HUES64 (cell line): Measurements from ENCODE around the gene RRAS2.
"Not testable (repeated sequence)": the region's sequence is repeated elsewhere in the genome, so short reads cannot be mapped to it uniquely, and the experiment has no call there.

Experiments
- H3K27ac ChIP-seq: 2 replicates; pipeline ENCODE4 v1.7.0; 2013; ENCODE audit warnings: low read depth, low read length, inconsistent platforms
- H3K27me3 ChIP-seq: 2 replicates; pipeline ENCODE4 v1.6.1; 2013; ENCODE audit warnings: mild to moderate bottlenecking, low read length; ENCODE audit not compliant: insufficient read depth
- H3K36me3 ChIP-seq: 2 replicates; pipeline ENCODE4 v1.6.1; 2013; ENCODE audit warnings: mild to moderate bottlenecking, low read length; ENCODE audit not compliant: insufficient read depth
- H3K4me1 ChIP-seq: 2 replicates; pipeline ENCODE4 v1.6.1; 2013; ENCODE audit warnings: mild to moderate bottlenecking, low read length, moderate library complexity; ENCODE audit not compliant: insufficient read depth
- H3K4me3 ChIP-seq: 2 replicates; pipeline ENCODE4 v1.5.1; 2013; ENCODE audit warnings: mild to moderate bottlenecking, low read length, moderate library complexity
- H3K9ac ChIP-seq: 2 replicates; pipeline ENCODE4 v1.6.1; 2013; ENCODE audit warnings: mild to moderate bottlenecking, low read depth, low read length
- H3K9me3 ChIP-seq: 2 replicates; pipeline ENCODE4 v1.6.1; 2013; ENCODE audit warnings: low read depth, low read length; ENCODE audit not compliant: insufficient read depth
- WGBS: fragments of 150-250, 120-280 bp; methylation state at CpG from one replicate; pipeline ENCODE4 v1.1.7; 2013; ENCODE audit warnings: missing lambda C conversion rate; 5-methylcytosine and 5-hydroxymethylcytosine counted together

Gene RRAS2

DNA sequence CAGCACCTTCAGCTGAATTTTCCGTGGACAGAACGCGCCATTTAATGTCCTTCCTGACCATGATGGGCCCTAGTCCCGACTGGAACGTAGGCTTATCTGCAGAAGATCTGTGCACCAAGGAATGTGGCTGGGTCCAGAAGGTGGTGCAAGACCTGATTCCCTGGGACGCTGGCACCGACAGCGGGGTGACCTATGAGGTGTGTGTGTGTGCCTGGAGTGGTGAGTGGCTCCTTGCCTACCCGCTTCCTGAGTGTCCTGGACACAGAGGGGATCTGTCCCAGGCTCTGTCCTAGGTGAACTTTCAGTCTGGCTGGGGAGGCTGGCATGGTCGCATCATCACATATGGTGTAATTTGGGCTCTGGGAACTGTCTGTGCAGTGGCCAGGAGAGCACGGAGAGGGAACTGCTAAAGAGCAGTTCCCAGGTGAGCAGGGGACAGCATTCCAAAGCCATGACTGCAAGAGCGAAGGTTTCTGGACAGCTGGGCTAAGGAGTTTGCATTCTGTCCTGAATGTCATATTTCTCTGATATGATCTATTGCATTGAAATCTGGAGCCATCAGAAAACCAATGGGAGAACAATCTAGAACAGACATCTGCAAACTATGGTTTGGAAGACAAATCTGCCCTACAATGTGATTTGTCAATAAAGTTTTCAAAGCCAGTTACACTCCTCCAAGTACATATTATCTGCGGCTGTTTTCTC lies 104.3 kb downstream of the RRAS2 start:
- H3K9ac ChIP-seq: no peak overlapping the region
- H3K36me3 ChIP-seq: no peaks in the 10 kb centered on the region
- no peak overlapping the region for H3K27ac ChIP-seq
- WGBS: 93% methylated on average over 13 of the region's 13 CpGs
- no peaks in the 10 kb centered on the region for H3K4me1 ChIP-seq
- H3K27me3 ChIP-seq: no peaks in the 10 kb centered on the region
- no peak overlapping the region for H3K4me3 ChIP-seq
- H3K9me3 ChIP-seq: no peaks in the 10 kb centered on the region

- H3K4me3 ChIP-seq: no peak overlapping the region
- no peaks in the 10 kb centered on the region for H3K27me3 ChIP-seq
- H3K27ac ChIP-seq: no peak overlapping the region
- WGBS: 95% methylated on average over 5 of the region's 5 CpGs
- peaks cover 4% of the 10 kb centered on the region; the same call in 1 of the 2 replicates for H3K4me1 ChIP-seq
- no peaks in the 10 kb centered on the region for H3K36me3 ChIP-seq
- H3K9me3 ChIP-seq: no peaks in the 10 kb centered on the region
- H3K9ac ChIP-seq: no peak overlapping the region
Observed at GRCh38 chr11:14253840-14254239, 105.1 kb downstream of the RRAS2 start.

DNA sequence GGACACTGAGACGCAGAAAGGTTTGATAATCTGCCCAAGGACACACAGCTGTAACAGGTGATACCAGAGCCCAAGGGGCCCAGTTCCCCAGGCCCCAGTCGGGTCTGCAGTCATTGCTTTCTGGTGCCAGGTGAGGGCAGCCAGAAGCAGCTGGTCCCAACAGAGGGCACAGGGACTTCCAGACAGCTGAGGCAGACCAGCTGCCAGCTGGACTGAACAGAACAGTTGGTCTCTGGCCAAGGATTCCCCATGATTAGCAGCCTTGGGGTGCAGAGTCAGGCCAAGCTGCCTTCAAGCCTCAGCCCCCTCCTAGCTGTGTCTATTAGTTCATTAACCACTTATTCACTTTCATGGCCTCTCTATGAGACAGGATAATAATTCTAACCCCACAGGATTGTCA lies 105.6 kb downstream of the RRAS2 start:
- WGBS: 95% methylated on average over 2 of the region's 2 CpGs
- Histone ChIP-seq H3K27ac (no peak overlapping the region), H3K36me3 (no peaks in the 10 kb centered on the region), H3K9me3 (no peaks in the 10 kb centered on the region), H3K4me3 (no peak overlapping the region), H3K4me1 (peaks cover 7% of the 10 kb centered on the region; the same call in 1 of the 2 replicates), H3K27me3 (no peaks in the 10 kb centered on the region), H3K9ac (no peak overlapping the region)

DNA sequence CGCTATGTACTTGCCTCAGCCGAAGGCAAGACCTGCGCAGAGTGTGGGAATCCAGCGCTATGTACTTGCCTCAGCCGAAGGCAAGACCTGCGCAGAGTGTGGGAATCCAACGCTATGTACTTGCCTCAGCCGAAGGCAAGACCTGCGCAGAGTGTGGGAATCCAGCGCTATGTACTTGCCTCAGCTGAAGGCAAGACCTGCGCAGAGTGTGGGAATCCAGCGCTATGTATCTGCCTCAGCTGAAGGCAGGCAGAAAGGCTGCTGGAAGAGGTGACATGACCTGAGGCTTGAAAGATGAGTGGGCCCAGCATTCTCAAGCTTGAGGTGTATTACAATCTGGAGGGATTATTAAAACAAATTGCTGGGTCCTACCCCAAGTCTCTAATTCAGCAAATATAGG lies 106.5 kb downstream of the RRAS2 start:
- H3K4me3 ChIP-seq, H3K27me3 ChIP-seq, H3K9me3 ChIP-seq, H3K9ac ChIP-seq, H3K27ac ChIP-seq, H3K36me3 ChIP-seq: not testable (repeated sequence)
- H3K4me1 ChIP-seq: peaks cover 15% of the 10 kb centered on the region
- WGBS: 99% methylated on average over 10 of the region's 12 CpGs

GRCh38 chr11:14251754-14252153 lies 107.2 kb downstream of the RRAS2 start:
- no peak overlapping the region for H3K9ac ChIP-seq
- no peak overlapping the region for H3K4me3 ChIP-seq
- no peaks in the 10 kb centered on the region for H3K36me3 ChIP-seq
- WGBS: 88% methylated on average over 5 of the region's 5 CpGs
- H3K9me3 ChIP-seq: no peaks in the 10 kb centered on the region
- H3K27ac ChIP-seq: no peak overlapping the region
- H3K4me1 ChIP-seq: peaks cover 15% of the 10 kb centered on the region
- H3K27me3 ChIP-seq: no peaks in the 10 kb centered on the region

DNA sequence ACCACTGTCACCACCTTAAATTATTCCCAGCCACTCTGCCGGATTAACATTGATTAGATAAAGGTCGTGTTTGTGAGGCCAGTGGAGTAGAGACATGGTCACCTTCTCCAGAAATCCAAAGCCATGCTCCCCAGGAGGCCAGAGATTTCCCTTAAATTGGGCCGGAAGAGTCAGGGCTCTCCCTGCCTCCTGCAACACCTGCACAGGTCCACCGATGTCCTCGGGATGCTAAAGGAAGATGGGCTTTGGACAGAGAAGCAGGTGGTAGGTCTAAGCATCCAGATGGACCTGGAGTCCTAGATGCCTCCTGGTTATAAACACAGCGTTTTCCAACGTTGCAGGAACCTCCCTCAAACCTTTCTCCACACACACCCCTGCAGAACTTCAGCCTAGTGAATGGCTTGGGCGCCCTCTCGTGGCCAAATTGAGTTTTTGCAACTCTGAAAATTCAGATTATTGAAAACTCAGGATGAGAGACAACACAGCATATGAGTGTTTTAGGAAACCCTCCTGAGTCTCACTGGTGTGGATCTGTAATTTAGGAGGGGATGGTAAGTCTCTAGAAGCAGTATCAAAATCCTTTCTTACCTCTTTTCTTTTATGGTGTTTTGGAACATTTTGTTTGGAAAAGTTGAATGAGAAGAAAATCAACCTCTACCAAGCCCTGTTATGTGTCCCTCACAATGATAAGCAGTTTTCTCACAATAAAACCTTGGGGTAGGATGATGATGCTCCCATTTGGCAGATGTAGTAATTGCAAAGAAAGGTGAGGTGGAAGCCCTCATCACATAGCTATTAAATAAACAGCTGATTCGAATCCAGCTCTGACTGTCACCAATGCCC lies 109.6 kb downstream of the RRAS2 start:
- Histone ChIP-seq H3K4me3 (no peak overlapping the region), H3K9me3 (no peaks in the 10 kb centered on the region), H3K27ac (no peak overlapping the region; the same call in 1 of the 2 replicates), H3K27me3 (no peaks in the 10 kb centered on the region), H3K36me3 (no peaks in the 10 kb centered on the region), H3K9ac (no peak overlapping the region), H3K4me1 (peaks cover 15% of the 10 kb centered on the region)
- WGBS: 35% methylated on average over 10 of the region's 10 CpGs

GRCh38 chr11:14248580-14248981 lies 110.4 kb downstream of the RRAS2 start:
- H3K9ac ChIP-seq: no peak overlapping the region
- H3K4me3 ChIP-seq: no peak overlapping the region
- peaks cover 15% of the 10 kb centered on the region for H3K4me1 ChIP-seq
- no peaks in the 10 kb centered on the region for H3K36me3 ChIP-seq
- H3K27ac ChIP-seq: no peak overlapping the region; the same call in 1 of the 2 replicates
- no peaks in the 10 kb centered on the region for H3K27me3 ChIP-seq
- WGBS: 22% methylated on average over 5 of the region's 5 CpGs
- H3K9me3 ChIP-seq: no peaks in the 10 kb centered on the region

GRCh38 chr11:14245444-14245843 lies 113.5 kb downstream of the RRAS2 start:
- H3K27ac ChIP-seq: no peak overlapping the region
- no peak overlapping the region for H3K4me3 ChIP-seq
- H3K36me3 ChIP-seq: no peaks in the 10 kb centered on the region
- H3K4me1 ChIP-seq: peaks cover 15% of the 10 kb centered on the region
- H3K9me3 ChIP-seq: no peaks in the 10 kb centered on the region
- WGBS: 74% methylated on average over 2 of the region's 2 CpGs
- no peaks in the 10 kb centered on the region for H3K27me3 ChIP-seq
- no peak overlapping the region for H3K9ac ChIP-seq

- H3K27ac ChIP-seq: no peak overlapping the region
- no peaks in the 10 kb centered on the region for H3K9me3 ChIP-seq
- no peak overlapping the region for H3K9ac ChIP-seq
Observed at GRCh38 chr11:14244926-14245325, 114.1 kb downstream of the RRAS2 start.

DNA sequence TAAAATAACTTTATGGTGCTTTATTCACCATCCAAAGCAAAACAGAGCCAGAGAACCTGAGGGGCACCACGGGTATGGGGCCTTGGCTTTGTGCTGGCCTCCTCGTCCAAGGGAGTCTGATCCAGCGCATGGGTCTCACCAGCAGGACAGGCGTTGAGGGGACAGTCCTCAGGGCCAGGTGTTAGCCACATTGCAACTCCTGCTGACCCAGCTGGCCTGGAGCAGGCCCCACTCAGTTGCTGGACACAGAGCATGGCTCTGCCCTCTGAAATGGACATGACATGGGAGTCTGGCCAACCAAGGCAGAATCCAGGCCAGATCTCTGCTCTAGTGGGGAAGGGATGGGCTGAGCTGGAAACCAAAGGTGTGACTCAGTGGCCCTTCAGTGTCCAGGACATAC lies 116.2 kb downstream of the RRAS2 start:
- no peaks in the 10 kb centered on the region for H3K27me3 ChIP-seq
- H3K4me1 ChIP-seq: peaks cover 1% of the 10 kb centered on the region; the same call in 1 of the 2 replicates
- no peak overlapping the region for H3K9ac ChIP-seq
- H3K4me3 ChIP-seq: no peak overlapping the region
- H3K27ac ChIP-seq: no peak overlapping the region
- no peaks in the 10 kb centered on the region for H3K9me3 ChIP-seq
- no peaks in the 10 kb centered on the region for H3K36me3 ChIP-seq
- 91% methylated on average over 4 of the region's 4 CpGs for WGBS

More at GRCh38 chr11:14244926-14245325, 114.1 kb downstream of the RRAS2 start:
- no peaks in the 10 kb centered on the region for H3K27me3 ChIP-seq
- WGBS: 73% methylated on average over 8 of the region's 8 CpGs
- peaks cover 15% of the 10 kb centered on the region for H3K4me1 ChIP-seq
- no peak overlapping the region for H3K4me3 ChIP-seq
- H3K36me3 ChIP-seq: no peaks in the 10 kb centered on the region

DNA sequence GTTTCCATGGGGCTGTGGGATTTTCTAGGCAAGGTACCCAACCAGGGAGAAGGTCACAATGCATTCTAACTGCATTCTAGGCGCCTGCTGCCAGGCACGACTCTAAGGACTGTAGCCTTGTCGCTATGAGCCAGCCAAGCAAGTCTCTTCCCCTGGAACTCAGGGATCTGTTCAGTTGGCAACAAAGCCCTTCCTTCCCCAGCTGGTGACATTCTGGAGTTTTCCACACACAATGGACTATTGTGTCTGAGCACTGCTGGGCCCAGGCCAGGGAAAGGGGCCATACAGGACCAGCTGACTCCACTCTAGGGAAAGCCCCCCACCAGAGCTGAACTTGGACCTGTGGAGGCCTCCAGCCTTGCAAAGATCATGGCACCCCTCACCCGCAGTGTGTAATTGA lies 116.8 kb downstream of the RRAS2 start:
- H3K36me3 ChIP-seq: no peaks in the 10 kb centered on the region
- no peaks in the 10 kb centered on the region for H3K27me3 ChIP-seq
- H3K27ac ChIP-seq: no peak overlapping the region
- H3K4me3 ChIP-seq: no peak overlapping the region
- no peaks in the 10 kb centered on the region for H3K9me3 ChIP-seq
- H3K9ac ChIP-seq: no peak overlapping the region
- WGBS: 69% methylated on average over 4 of the region's 4 CpGs
- H3K4me1 ChIP-seq: no peaks in the 10 kb centered on the region
